Measurements from ENCODE around the gene CTSO. TPM values are rescaled to one million over a fixed set of nuclear protein-coding genes. Genes with fewer than 3 reads are reported as not detected.

Gene CTSO
- total RNA-seq, 2 donors from 2014 or later: 10.9 to 13.7 TPM

GRCh38 chr4:155889031-155889793 lies 64.5 kb downstream of the CTSO start:
- intact Hi-C loops (cut with DNase I): no loop called here
- Histone ChIP-seq H3K9me3 (no peaks in the 10 kb centered on the region), H3K36me3 (replicated peaks in 1 of 2; ENCODE audit: insufficient read depth in 1 of 2, low read depth in 2 of 2) (no peaks in the 10 kb centered on the region), H3K4me1 (peaks cover 5% of the 10 kb centered on the region), H3K4me3 (no peak overlapping the region), H3K27me3 (no peaks in the 10 kb centered on the region), H3K27ac (peak overlapping the region in 3 of 4 donors; percentile 25 to 70 (median 47))
- peak; percentile 77 for ATAC-seq
- peak in 3 of 4 donors; percentile 11 to 51 (median 19) for DNase-seq
- WGBS, 2 donors: 17 to 22% methylated on average over 5 of the region's 5 CpGs
- no peak for TF ChIP-seq POLR2A (IDR thresholded peaks at IDR 0.05)
- TF ChIP-seq, protein P1, sequence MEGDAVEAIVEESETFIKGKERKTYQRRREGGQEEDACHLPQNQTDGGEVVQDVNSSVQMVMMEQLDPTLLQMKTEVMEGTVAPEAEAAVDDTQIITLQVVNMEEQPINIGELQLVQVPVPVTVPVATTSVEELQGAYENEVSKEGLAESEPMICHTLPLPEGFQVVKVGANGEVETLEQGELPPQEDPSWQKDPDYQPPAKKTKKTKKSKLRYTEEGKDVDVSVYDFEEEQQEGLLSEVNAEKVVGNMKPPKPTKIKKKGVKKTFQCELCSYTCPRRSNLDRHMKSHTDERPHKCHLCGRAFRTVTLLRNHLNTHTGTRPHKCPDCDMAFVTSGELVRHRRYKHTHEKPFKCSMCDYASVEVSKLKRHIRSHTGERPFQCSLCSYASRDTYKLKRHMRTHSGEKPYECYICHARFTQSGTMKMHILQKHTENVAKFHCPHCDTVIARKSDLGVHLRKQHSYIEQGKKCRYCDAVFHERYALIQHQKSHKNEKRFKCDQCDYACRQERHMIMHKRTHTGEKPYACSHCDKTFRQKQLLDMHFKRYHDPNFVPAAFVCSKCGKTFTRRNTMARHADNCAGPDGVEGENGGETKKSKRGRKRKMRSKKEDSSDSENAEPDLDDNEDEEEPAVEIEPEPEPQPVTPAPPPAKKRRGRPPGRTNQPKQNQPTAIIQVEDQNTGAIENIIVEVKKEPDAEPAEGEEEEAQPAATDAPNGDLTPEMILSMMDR (IDR thresholded peaks at IDR 0.05): no peak

DNA sequence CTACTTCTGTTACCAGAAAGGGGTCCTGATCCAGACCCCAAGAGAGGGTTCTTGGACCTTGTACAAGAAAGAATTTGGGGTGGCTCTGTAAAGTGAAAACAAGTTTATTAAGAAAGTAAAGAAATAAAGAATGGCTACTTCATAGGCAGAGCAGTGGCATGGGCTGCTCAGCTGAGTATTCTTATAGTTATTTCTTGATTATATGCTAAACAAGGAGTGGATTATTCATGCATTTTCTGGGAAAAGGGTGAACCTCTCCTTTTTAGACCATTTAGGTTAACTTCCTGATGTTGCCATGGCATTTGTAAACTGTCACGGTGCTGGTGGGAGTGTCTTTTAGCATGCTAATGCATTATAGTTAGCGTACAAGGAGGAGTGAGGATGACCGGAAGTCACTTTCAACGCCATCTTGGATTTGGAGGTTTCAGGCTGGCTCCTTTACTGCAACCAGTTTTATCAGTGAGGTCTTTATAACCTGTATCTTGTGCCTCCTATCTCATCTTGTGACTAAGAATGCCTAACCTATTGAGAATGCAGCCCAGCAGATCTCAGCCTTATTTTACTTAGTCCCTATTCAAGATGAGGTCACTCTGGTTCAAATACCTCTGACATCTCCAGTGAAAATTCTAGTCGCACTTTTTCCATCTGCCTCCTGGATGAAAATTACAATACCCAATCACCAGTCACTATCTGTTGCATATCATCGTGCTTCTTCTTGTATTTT lies 65.7 kb downstream of the CTSO start:
- H3K9me3 ChIP-seq: no peaks in the 10 kb centered on the region
- peaks cover 5% of the 10 kb centered on the region for H3K4me1 ChIP-seq
- H3K27ac ChIP-seq: peak overlapping the region in 1 of 4 donors; percentile 70
- no peaks in the 10 kb centered on the region for H3K36me3 ChIP-seq (replicated peaks in 1 of 2; ENCODE audit: insufficient read depth in 1 of 2, low read depth in 2 of 2)
- intact Hi-C loops (cut with DNase I): no loop called here
- H3K27me3 ChIP-seq: no peaks in the 10 kb centered on the region
- ATAC-seq (no peak), DNase-seq (no peak)
- WGBS, 2 donors: 50 to 61% methylated on average over 5 to 6 of the region's 6 CpGs
- TF ChIP-seq, protein P1 (IDR thresholded peaks at IDR 0.05): no peak
- no peak for TF ChIP-seq POLR2A (IDR thresholded peaks at IDR 0.05)
- no peak overlapping the region for H3K4me3 ChIP-seq

GRCh38 chr4:155887045-155887444 lies 66.6 kb downstream of the CTSO start:
- no peaks in the 10 kb centered on the region for H3K36me3 ChIP-seq (replicated peaks in 1 of 2; ENCODE audit: insufficient read depth in 1 of 2, low read depth in 2 of 2)
- H3K9me3 ChIP-seq: no peaks in the 10 kb centered on the region
- no peaks in the 10 kb centered on the region for H3K27me3 ChIP-seq
- no peak for TF ChIP-seq POLR2A (IDR thresholded peaks at IDR 0.05)
- TF ChIP-seq, protein P1 (IDR thresholded peaks at IDR 0.05): no peak
- no peak overlapping the region for H3K4me3 ChIP-seq
- DNase-seq: no peak
- no peak for ATAC-seq
- 33 to 48% methylated on average over 1 of the region's 1 CpG for WGBS, 2 donors
- H3K4me1 ChIP-seq: peaks cover 5% of the 10 kb centered on the region
- intact Hi-C loops (cut with DNase I): no loop called here
- H3K27ac ChIP-seq: no peak overlapping the region

DNA sequence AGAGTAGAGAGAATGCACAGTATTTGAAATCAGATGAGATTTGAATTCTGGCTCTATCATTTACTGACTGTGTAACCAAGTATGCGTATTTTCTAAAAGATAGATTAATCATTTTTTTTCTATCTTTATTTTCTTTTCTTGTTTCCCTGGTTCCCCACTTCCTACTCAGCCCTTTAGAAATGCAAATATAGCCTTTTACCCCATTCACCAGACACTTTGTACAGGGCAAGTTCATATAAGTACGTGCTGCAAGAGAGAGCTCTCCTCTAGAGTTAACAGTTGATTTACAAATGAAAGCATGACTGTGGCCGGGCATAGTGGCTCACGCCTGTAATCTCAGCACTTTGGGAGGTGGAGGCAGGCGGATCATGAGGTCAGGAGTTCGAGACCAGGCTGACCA lies 68.0 kb downstream of the CTSO start:
- no peak overlapping the region for H3K27ac ChIP-seq
- ATAC-seq (no peak), DNase-seq (no peak)
- intact Hi-C loops (cut with DNase I): no loop called here
- no peak overlapping the region for H3K4me3 ChIP-seq
- H3K27me3 ChIP-seq: no peaks in the 10 kb centered on the region
- no peak for TF ChIP-seq POLR2A (IDR thresholded peaks at IDR 0.05)
- TF ChIP-seq, protein P1 (IDR thresholded peaks at IDR 0.05): no peak
- no peaks in the 10 kb centered on the region for H3K36me3 ChIP-seq (replicated peaks in 1 of 2; ENCODE audit: insufficient read depth in 1 of 2, low read depth in 2 of 2)
- H3K9me3 ChIP-seq: no peaks in the 10 kb centered on the region
- 46 to 49% methylated on average over 6 of the region's 6 CpGs for WGBS, 2 donors
- H3K4me1 ChIP-seq: peaks cover 11% of the 10 kb centered on the region
